ENCODE data around the gene AFAP1.

DNA sequence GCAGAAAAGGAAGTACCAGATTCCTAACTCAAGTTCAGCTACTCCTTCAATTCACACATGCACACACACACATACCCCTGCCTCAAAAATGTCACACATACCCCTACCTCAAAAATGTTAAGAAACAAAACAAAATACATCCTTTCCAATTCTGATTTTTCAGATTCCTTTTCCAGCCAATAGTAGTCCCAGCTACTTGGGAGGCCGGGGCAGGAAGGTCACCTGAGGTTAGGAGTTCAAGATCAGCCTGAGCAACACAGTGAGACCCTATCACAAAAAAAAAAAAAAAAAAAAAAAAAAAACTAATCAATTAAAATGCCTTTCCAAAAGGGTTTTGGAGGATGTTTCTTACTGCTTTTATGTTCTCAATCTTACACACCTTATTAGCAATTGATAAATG, 138.0 kb downstream of the AFAP1 start:
- no peak for TF ChIP-seq EGR1 (IDR thresholded peaks at IDR 0.05)
- TF ChIP-seq, protein P1, sequence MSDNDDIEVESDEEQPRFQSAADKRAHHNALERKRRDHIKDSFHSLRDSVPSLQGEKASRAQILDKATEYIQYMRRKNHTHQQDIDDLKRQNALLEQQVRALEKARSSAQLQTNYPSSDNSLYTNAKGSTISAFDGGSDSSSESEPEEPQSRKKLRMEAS (IDR thresholded peaks at IDR 0.05) = no peak
- TF ChIP-seq, protein P2, sequence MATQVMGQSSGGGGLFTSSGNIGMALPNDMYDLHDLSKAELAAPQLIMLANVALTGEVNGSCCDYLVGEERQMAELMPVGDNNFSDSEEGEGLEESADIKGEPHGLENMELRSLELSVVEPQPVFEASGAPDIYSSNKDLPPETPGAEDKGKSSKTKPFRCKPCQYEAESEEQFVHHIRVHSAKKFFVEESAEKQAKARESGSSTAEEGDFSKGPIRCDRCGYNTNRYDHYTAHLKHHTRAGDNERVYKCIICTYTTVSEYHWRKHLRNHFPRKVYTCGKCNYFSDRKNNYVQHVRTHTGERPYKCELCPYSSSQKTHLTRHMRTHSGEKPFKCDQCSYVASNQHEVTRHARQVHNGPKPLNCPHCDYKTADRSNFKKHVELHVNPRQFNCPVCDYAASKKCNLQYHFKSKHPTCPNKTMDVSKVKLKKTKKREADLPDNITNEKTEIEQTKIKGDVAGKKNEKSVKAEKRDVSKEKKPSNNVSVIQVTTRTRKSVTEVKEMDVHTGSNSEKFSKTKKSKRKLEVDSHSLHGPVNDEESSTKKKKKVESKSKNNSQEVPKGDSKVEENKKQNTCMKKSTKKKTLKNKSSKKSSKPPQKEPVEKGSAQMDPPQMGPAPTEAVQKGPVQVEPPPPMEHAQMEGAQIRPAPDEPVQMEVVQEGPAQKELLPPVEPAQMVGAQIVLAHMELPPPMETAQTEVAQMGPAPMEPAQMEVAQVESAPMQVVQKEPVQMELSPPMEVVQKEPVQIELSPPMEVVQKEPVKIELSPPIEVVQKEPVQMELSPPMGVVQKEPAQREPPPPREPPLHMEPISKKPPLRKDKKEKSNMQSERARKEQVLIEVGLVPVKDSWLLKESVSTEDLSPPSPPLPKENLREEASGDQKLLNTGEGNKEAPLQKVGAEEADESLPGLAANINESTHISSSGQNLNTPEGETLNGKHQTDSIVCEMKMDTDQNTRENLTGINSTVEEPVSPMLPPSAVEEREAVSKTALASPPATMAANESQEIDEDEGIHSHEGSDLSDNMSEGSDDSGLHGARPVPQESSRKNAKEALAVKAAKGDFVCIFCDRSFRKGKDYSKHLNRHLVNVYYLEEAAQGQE (IDR thresholded peaks at IDR 0.05; ENCODE audit: low read depth) = no peak
- TF ChIP-seq TAF1 (IDR thresholded peaks at IDR 0.05; ENCODE audit: low read depth) = no peak
- TF ChIP-seq TEAD4 (IDR thresholded peaks at IDR 0.05) = no peak
- no peak for TF ChIP-seq CREB1 (IDR thresholded peaks at IDR 0.05; ENCODE audit: low read depth)
- TF ChIP-seq NFIC (IDR thresholded peaks at IDR 0.05) = no peak
- no peak for TF ChIP-seq TCF12 (IDR thresholded peaks at IDR 0.05; ENCODE audit: low read depth)
- no peak for TF ChIP-seq RAD21 (IDR thresholded peaks at IDR 0.05; ENCODE audit: low read depth)
- TF ChIP-seq YY1 (IDR thresholded peaks at IDR 0.05; ENCODE audit: low read depth) = no peak
- no peak for TF ChIP-seq EP300 (IDR thresholded peaks at IDR 0.05; ENCODE audit: borderline replicate concordance)
- TF ChIP-seq, protein P3, sequence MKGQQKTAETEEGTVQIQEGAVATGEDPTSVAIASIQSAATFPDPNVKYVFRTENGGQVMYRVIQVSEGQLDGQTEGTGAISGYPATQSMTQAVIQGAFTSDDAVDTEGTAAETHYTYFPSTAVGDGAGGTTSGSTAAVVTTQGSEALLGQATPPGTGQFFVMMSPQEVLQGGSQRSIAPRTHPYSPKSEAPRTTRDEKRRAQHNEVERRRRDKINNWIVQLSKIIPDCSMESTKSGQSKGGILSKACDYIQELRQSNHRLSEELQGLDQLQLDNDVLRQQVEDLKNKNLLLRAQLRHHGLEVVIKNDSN (IDR thresholded peaks at IDR 0.05) = no peak
- TF ChIP-seq CEBPB (IDR thresholded peaks at IDR 0.05) = no peak
